ENCODE measurements around the gene TYMP. TPM values are rescaled to one million over a fixed set of nuclear protein-coding genes. Genes with fewer than 3 reads are reported as not detected.

TYMP gene
- total RNA-seq, 1 experiment from 2014 or later: 56.0 TPM

DNA sequence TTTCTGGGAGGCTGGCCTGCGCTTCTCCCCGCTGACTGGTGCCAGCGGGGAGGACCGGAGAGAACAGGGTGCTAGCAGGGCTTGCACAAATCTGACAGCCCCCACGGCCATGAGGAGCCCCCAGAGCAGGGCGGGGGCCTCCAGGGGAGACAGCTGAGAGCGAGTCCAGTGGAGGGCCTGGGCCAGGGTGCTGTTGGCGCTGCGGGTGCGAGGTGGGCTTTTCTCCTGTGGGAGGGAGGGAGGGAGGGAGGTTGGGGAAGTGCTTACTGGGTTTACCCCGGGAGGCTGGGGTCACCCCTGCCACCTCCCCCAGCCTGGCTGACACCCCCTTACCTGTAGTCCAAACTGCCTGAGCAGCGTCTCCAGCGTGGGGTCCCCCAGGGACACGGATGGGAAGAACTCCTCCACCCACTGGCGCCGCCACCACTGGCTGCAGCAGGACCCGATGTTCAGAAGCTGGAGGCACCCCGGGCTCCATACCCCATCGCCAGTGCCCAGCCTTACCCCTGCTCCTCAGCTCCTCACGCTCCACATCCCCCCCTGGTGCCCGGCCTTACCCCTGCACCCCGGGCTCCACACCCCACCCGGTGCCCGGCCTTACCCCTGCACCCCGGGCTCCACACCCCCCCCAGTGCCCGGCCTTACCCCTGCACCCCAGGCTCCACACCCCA lies 26.2 kb downstream of the TYMP start:
- Histone ChIP-seq H3K27ac (ENCODE audit: low read length) (no peak overlapping the region), H3K27me3 (ENCODE audit: control insufficient read depth, insufficient read depth, low read length) (no peaks in the 10 kb centered on the region), H3K36me3 (ENCODE audit: control insufficient read depth, insufficient read depth, low read length) (peaks cover 4% of the 10 kb centered on the region), H3K4me3 (ENCODE audit: low read depth in 2 of 2, low read length in 2 of 2) (no peak overlapping the region), H3K4me1 (ENCODE audit: control insufficient read depth, insufficient read depth, low read length) (0 out of 2 replicates have a peak, but pooled peaks cover under 1% of the 10 kb centered on the region), H3K9me3 (ENCODE audit: control insufficient read depth, insufficient read depth, low read depth, low read length) (no peaks in the 10 kb centered on the region)
- intact Hi-C loops (cut with micrococcal nuclease; ENCODE audit: unreplicated experiment): no loop called here
- ATAC-seq: no peak
- in situ Hi-C loops (cut with HindIII; ENCODE audit: low pct_unique_long_range_greater_than_20kb, low sequenced_read_pairs): no loop called here
- BruUV-seq (replicated peaks): no TSS peak
- TF ChIP-seq POLR2AphosphoS5 (IDR thresholded peaks at IDR 0.05; ENCODE audit: low read depth, low read length): no peak
- TF ChIP-seq REST (IDR thresholded peaks at IDR 0.05; ENCODE audit: insufficient read depth in 1 of 2, low read depth in 2 of 2, low read length in 1 of 2): no peak
- TF ChIP-seq TCF7L2 (IDR thresholded peaks at IDR 0.05; ENCODE audit: low read depth, low read length): no peak
- TF ChIP-seq SIN3A (IDR thresholded peaks at IDR 0.05; ENCODE audit: borderline replicate concordance, insufficient read depth, low read depth, low read length): no peak
- TF ChIP-seq CTCF (IDR thresholded peaks at IDR 0.05): no peak; the same call in 1 of the 2 replicates
- ChIA-PET POLR2A (no interaction called here), CTCF (interaction anchor here (0.6 kb wide), 2 partner anchors 65 to 82 kb away, joined by 3 to 4 read pairs; no protein-coding TSS in a partner anchor)
- no peak for DNase-seq (ENCODE audit: low read depth, low spot score)

DNA sequence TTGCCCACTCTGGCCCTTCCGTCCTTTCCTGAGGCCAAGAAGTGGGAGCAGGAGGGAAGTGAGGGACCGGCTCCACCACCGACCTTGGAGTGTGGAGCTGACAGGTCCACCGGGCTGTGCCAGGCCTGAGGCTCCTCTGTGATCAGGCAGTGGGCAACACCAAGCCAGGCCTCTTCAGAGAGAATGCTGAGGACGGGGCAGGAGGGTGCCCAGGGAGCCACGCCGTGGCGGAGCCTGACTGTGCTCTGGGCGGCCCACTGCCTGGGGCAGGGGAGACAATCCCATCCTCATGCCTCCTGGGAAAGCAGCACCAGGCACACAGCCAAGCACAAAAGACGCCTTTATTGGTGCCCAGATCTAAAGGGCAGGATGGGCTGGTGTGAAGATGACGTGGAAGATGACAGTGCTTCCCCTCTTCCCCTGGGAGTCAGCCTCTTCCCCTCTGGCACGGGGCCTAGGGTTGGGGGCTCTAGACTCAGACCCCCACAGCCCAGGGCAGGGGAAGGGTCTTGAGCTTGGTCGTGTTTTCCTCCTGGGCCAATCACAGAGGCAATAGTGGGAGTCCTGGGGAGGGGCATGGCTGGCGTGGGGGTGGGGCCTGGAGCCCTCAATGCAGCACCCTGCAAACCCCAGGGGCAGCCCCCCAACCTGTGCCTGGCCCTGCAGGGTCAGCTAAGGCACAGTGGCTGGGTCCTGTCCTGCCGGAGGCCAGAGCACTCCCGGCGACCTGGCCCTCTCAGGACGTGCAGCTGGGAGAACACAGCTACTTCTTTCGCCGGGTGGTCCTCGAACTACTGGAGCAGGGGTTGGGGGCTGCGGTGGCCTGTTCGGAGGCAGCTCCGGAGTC lies 27.0 kb downstream of the TYMP start:
- Histone ChIP-seq H3K27ac (ENCODE audit: low read length) (no peak overlapping the region), H3K4me3 (ENCODE audit: low read depth in 2 of 2, low read length in 2 of 2) (no peak overlapping the region), H3K4me1 (ENCODE audit: control insufficient read depth, insufficient read depth, low read length) (0 out of 2 replicates have a peak, but pooled peaks cover 3% of the 10 kb centered on the region), H3K36me3 (ENCODE audit: control insufficient read depth, insufficient read depth, low read length) (peaks cover 4% of the 10 kb centered on the region), H3K27me3 (ENCODE audit: control insufficient read depth, insufficient read depth, low read length) (no peaks in the 10 kb centered on the region), H3K9me3 (ENCODE audit: control insufficient read depth, insufficient read depth, low read depth, low read length) (no peaks in the 10 kb centered on the region)
- BruUV-seq (replicated peaks): no TSS peak
- in situ Hi-C loops (cut with HindIII; ENCODE audit: low pct_unique_long_range_greater_than_20kb, low sequenced_read_pairs): no loop called here
- TF ChIP-seq POLR2AphosphoS5 (IDR thresholded peaks at IDR 0.05; ENCODE audit: low read depth, low read length) (no peak), TCF7L2 (IDR thresholded peaks at IDR 0.05; ENCODE audit: low read depth, low read length) (no peak), CTCF (IDR thresholded peaks at IDR 0.05) (no peak), SIN3A (IDR thresholded peaks at IDR 0.05; ENCODE audit: borderline replicate concordance, insufficient read depth, low read depth, low read length) (no peak), REST (IDR thresholded peaks at IDR 0.05; ENCODE audit: insufficient read depth in 1 of 2, low read depth in 2 of 2, low read length in 1 of 2) (no peak)
- CTCF ChIA-PET: interaction anchor here (0.6 kb wide), 1 partner anchor 81 kb away, joined by 3 read pairs; no protein-coding TSS in a partner anchor
- DNase-seq (ENCODE audit: low read depth, low spot score) (no peak), ATAC-seq (no peak)
- POLR2A ChIA-PET: no interaction called here
- intact Hi-C loops (cut with micrococcal nuclease; ENCODE audit: unreplicated experiment): no loop called here
